Mucosa of gallbladder (tissue), 1 donor: Measurements from ENCODE around the gene ALG6. TPM values are rescaled to one million over a fixed set of nuclear protein-coding genes. Genes with fewer than 3 reads are reported as not detected.
"Not testable (repeated sequence)": the region's sequence is repeated elsewhere in the genome, so short reads cannot be mapped to it uniquely, and the experiment has no call there.

Source experiments
- DNase-seq: peaks from one replicate; pipeline ENCODE4 v3.0.0-alpha.2; 2020; ENCODE audit warnings: low spot score
- total RNA-seq: library from RNA; stranded (reverse); gene quantifications from one replicate; pipeline ENCODE4 v1.2.1, GENCODE V29; 2021
- donor health status: DM: no; HTN: no; CAD: no.

The ALG6 gene
- total RNA-seq, 1 donor from 2014 or later = 12.5 TPM

DNA sequence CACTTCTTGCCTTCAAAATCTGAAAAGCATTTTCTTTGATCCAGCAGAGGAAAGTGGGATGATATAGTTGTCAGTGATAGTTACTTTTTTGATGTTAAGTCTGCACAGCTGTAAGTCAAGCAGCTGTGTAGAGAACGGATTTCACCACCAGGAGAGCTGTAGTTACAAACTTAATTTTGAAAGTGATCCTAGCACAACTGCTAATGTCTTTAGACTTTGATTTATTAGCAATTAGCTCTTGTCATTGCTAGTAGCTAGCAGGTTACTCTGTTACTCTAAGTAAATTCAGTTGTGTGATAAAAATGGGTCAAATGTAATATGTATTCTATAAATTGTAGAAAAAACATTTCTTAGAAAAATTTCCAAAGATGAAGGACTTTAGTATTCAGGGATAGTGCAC, 46.0 kb downstream of the ALG6 start:
- no peak for DNase-seq

DNA sequence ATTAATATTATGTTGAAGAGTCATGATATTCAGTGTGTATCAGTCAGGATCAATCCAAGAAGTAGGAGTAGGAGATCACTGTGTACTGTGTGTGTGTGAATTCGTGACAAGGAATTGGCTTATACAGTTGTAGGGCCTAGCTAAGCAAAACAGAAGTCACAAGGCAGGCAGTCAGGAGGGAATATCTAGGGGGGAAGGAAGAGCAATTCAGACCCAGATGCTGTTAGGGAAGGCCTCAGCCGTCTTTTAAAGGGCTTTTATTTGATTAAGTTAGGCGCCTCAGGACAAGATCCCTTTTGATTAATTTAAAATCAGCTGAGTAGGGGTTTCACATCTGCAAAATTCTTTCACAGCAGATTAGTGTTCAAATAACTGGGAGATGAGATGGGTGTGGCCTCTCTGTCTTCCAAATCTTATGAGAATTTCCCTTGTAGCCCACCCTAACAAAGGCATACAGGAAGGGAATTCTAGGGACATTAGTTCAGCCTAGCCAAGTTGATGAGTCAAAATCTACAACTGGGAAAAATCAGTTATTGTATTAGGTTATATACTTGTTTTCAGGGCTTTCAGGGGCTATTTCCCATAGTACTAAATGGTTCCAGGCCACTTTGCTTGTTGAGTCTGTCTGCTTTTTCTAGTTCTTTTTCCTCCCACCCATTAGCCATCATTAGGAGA, 47.4 kb downstream of the ALG6 start:
- DNase-seq = no peak

DNA sequence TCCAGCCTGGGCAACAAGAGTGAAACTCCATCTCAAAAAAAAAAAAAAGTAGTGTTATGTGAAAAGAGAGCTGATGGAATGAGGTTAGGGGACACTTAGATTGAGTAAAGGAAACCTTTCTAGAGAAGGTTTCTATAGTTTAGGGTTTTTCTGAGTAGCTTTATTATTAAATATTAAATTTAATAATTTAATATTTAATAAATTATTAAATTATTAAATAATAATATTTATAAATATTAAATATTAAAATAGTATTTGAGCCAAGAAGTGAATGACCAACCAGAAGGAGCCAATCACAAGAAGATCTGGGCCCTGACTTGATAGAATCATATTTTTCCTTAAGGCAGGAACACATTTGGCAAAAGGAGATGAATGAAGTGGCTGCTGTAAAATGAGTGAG, 50.7 kb downstream of the ALG6 start:
- no peak for DNase-seq

DNA sequence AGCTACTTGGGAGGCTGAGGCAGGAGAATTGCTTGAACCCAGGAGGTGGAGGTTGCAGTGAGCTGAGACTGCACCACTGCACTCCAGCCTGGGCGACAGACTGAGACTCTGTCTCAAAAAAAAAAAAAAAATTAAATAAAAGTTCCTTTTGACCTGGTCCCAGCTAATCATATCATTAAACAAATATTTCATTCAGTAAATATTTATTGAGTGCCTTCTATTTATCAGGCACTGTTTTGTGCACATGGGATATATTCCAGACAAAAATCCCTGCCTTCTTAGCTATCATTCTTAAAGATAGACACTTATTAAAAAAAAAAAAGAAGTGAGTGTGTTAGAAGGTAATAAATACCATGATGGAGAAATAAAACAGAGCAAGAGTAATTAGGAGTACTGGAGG, 53.3 kb downstream of the ALG6 start:
- DNase-seq = not testable (repeated sequence)

DNA sequence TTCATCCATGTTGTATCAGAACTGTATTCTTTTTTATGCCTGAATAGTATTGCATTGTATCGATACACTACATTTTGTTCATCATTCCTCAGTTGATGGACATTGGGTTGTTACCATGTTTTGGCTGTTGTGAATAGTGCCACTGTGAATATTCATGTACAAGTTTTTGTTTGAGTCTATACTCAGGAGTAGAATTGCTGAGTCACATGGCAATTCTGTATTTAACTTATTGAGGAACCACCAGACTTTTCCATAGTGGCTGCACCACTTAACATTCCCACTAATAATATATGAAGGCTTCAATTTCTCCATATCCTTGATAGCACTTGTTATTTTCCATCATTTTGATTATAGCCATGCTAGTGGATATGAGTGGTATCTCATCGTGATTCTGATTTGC, 56.2 kb downstream of the ALG6 start:
- no peak for DNase-seq

DNA sequence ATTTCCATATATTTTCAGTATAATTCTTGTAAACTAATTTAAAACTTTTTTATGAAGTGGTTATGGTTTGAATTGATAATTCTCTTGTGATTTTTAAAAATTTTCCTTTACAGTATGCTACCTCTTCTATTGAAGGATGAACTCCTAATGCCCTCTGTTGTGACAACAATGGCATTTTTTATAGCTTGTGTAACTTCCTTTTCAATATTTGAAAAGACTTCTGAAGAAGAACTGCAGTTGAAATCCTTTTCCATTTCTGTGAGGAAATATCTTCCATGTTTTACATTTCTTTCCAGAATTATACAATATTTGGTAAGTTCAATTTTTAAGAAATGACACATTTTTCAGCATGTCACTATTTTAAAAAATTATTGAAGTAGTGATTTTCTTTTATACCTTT, 61.4 kb downstream of the ALG6 start:
- DNase-seq = no peak

DNA sequence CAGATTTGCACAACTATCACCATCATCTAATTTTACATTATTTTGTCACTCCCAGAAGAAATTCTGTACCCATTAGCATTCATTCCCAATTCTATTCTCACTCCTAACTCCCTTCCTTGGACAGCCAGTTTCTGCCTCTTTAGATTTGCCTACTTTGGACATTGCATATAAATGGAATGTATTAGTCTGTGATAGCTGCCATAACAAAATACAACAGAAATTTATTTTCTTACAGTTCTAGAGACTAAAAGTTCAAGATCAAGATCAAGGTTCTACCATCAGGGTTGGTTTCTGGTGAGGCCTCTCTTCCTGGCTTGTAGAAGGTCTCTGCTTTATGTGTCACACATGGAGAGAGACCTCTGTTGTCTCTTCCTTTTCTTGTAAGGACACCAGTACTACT, 61.9 kb downstream of the ALG6 start:
- no peak for DNase-seq

DNA sequence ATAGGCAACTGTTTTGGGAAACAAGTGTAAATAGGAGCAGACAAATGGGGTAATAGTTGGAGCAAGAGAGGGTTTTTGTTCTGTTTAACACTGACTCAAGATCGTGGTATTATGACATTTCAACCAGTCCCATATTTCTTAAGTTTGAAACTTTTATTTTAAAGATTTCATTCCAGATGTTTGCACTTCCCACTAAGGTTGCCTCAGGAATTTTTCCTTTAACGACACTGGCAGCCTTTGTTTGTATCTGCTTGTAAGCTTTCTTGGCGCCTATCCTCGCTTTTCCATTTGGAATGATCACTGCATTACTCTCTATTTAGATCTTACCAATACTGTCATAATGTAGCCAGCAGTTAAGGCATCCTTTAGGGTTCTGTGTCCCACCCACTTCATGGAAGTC, 67.7 kb downstream of the ALG6 start:
- no peak for DNase-seq

DNA sequence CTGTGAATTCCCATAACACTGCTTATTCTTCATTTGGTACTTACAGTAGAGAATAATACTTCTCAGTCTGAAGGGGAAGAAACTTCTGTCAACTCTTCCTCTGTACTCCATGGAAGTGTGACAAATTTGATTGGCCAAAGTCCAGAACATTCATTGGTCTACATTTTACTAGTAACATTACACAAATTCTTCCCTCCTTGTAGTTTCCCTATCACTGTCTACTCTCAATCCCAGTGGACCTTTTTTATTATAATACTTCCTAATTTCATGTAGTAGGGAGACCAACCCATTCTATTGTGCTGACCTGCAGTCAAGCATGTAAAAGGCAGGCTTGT, 74.7 kb downstream of the ALG6 start:
- DNase-seq = no peak

DNA sequence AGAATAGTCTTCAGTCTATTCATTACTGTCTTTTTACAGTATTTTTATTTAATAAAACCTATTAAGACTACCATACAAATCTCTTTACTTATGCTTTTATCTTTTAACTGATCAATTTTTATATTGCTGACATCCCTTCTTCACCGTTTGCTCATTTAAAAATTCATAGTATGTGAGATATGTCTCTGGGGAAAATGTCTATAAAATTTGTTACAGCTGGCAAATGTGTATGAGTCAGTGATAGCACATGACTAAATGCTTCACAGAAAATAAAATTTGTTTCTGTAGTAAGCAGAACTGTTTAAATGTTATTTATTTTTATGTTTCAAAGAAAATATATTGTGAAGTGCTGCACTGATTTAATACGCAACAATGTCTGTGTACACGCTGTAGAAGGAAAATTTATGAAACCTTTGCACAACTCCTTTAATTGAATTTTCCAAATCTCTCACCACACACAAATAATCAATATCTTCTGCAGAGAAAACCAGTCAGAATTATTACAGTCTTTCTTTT, 81.4 kb downstream of the ALG6 start:
- no peak for DNase-seq

DNA sequence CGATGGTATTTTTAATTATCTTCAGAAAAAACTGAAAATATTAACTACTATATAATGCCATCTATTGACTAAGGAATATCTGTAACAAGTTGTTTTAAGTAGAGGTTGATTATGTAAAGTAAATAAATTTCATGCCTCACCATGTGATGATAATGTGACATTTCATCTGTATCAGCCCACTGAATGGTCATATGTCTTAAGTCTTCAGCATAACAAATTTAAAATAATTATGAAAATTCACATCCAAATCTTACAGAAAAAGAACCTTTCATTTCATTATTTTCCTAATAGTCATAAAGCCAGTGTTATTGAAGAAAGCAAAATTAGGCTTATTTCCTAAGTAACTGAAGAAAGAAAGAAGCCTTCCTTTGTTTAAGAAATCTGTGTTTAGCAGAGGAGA, 83.0 kb downstream of the ALG6 start:
- DNase-seq = no peak

DNA sequence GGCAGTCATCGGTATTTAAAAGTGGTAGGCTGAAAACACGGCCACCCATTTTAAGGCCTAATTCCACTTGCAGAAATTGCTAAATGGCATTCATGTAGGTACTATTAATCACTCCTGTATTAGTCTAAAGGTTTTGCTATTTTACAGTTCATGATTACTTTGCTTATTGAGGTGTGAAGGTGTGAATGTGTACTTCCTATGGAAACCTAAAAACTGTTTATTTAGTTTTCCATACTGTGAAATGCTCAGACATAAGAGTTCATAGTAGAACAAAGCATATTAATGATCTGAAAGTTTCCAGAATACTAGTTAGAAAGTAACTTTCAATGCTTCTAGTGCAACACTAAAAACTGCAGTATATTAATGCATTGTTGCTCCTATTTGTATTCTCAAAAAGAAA, 85.8 kb downstream of the ALG6 start:
- no peak for DNase-seq

DNA sequence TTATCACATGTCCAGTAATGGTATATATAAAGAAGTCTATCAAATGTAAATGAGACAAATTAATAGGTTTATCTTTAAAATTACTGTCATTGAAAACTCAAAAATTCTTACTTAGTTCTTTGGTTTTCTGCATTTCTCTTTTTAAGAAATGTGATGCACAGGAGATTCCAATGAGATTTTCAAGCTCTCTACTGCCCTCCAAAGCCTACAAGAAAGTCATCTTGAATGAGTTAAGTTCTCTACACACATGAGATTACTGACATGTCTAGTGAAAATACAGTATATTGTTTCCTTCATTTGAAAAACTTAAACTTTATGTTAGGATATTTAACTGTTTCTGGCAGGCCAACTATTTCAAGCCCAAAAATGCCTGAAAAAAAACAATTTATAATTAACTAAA, 86.8 kb downstream of the ALG6 start:
- DNase-seq = no peak

DNA sequence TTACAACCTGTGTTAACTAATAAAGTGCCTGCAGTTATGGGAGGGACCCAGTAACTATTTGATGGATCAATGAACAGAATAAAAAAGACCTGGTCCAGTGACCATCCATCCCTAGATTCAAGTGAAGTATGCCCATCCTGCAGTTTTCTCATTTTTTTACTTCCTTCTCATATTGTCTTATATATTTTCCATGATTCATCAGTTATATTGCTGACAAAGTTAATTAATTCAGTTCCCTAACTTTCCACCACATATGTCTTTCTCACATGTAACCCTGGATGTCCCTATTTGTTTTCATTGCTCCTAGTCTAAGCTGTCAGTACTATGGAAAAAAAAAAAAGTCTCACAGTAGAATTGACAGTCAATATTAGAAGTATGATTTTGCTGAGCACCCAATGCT, 91.3 kb downstream of the ALG6 start:
- no peak for DNase-seq

DNA sequence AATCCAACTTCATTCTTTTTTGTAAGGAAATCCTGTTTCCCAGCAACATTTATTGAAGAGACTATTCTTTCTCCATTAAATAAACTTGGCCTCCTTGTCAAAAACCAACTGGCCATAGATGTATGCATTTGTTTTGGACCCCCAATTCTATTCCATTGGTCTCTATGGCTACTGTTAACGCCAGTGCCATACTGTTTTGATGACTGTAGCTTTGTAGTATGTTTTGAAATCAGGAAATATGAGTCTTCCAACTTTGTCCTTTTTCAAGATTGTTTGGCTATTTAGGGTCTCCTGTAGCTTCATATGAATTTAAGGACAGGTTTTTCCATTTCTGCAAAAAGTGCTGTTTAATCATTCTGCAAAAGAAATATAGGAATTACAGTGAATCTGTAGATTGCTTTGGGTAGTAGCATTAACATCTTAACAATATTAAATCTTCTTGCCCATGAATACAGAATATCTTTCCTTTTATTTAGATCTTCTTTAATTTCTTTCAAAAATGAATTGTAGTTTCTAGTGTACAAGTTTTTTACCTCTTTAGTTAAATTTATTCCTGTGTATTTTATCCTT, 94.3 kb downstream of the ALG6 start:
- DNase-seq = no peak

DNA sequence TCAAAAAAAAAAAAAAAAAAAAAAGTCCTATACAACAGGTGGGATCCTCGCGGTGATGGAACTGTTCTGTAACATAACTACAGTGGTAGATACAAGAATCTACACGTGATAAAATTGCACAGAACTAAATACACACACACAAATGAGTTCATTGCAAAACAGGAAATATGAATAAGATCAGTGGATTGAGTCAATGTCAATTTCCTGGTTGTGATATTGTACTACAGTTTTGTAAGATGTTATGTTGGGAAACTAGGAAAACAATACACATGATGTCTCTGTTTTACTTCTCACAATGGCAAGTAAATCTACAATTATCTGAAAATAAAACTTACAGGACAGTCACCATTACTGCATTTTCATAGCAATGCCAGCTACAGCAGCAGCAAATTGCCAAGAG, 95.8 kb downstream of the ALG6 start:
- no peak for DNase-seq

DNA sequence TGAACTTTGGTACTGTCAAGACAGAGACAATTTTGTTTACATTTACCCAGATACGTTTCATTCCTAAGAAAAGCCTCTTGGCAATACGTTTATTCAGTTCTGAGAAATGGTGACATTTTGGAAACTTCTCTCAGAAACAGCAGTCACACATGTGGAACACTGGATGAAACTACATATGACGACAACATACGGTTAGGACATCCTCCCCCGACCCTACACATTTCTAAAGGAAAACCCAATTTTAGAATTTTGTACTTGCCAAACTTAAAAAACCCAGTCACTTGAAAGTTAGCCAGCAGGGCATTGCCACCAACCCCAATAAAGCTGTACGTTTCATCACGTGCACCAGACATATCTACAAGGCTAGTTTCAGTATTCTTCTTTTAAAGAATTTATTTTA, 98.8 kb downstream of the ALG6 start:
- DNase-seq = no peak

DNA sequence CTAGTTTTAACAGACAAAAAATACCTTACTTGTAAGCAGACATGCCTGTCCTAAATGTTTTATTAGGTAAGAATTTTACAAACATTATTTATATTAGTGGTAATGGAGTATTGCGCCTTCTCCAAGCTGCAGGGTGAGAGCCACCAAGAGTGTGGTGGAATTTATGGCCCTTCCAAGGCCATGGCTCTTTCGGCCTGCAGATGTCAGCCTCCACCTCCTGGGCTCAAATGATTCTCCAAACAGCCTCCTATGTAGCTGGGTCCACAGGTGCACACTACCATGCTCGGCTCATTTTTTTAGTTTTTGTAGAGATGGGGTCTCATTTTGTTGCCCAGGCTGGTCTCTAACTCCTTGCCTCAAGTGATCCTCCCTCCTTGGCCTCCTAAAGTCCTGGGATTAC, 99.3 kb downstream of the ALG6 start:
- DNase-seq = no peak

DNA sequence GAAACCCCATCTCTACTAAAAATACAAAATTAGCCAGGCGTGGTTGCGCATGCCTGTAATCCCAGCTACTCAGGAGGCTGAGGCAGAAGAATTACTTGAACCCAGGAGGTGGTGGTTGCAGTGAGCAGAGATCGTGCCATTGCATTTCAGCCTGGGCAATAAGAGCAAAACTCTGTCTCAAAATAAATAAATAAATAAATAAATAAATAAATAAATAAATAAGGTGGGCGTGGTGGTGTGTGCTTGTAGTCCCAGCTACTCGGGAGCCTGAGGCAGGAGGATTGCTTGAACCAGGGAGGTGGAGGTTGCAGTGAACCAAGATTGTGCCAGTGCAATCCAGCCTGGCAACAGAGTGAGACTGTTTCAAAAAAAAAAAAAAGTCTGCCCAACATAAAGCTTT, 101.3 kb downstream of the ALG6 start:
- DNase-seq = not testable (repeated sequence)

DNA sequence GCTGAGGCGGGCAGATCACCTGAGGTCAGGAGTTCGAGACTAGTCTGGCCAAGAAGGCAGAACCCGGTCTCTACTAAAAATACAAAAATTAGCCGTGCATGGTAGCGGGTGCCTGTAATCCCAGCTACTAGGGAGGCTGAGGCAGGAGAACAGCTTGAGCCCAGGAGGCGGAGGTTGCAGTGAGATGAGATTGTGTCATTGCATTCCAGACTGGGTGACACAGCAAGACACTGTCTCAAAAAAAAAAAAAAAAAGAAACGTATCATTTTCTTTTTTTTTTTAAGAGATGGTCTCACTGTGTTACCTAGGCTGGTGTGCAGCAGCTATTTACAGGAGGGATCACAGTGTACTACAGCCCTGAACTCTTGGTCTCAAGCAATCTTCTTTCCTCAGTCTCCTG, 108.3 kb downstream of the ALG6 start:
- DNase-seq = no peak

DNA sequence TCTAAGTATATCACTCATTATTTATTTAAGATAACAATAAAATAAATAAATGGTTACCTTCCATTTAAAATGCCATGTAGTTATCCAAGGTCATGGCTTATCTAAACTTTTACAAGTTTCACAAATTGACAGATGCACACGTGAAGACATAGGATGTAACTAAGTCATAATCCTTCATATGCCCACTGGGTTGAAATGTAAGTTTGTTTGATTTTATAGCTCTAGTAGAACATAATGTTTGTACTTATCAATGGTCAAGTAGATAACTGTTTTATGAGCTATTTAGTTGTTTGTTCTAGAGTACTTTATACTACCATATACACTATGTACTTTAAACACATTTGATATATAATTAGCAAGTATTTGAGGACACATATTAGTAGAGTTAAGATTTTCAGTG, 112.6 kb downstream of the ALG6 start:
- no peak for DNase-seq

DNA sequence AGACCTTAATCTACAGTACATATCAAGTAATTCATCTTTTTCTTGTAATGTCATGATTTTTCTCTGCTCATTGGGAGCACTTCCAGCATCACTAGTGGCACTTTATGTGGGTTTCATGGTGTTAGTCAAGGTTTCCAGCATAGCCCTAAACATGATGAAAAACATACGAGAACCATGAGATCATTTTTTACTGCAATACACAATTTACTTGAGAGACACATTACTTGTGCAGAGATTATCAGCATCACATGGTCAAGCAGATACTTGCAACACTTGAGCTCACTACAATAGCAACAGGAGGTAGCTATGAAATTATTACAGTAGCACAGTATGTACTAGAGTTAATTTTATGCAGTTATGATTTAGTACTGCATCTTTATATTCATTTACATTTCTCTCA, 119.2 kb downstream of the ALG6 start:
- DNase-seq = no peak

DNA sequence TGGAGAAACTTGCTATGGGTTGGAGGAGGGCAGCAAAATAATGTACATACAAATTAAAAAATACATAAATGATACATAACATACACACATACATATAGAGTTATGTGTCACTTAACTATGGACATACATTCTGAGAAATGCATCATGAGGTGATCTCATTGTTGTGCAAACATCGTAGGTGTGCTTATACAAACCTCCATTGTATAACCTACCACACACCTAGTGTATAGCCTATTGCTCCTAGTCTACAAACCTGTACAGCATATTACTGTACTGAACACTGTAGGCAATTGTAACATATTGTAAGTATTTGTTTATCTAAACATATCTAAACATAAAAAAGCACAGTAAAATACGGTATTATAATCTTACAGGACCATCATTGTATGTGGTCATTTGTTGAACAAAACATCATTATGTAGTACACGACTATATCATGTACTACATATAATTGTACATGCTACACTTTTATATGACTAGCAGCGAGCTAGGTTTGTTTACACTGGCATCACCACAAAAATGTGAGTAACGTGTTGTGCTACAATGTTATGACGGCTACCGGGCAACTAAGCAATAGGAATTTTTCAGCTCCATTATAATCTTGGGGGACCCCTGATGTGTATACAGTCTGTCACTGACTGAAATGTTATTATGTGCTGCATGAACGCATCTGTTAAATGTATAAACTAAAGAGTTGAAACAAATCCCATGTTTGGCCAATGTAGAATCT, 120.1 kb downstream of the ALG6 start:
- no peak for DNase-seq
